Measurements from ENCODE around the gene NT5C1B.

DNA sequence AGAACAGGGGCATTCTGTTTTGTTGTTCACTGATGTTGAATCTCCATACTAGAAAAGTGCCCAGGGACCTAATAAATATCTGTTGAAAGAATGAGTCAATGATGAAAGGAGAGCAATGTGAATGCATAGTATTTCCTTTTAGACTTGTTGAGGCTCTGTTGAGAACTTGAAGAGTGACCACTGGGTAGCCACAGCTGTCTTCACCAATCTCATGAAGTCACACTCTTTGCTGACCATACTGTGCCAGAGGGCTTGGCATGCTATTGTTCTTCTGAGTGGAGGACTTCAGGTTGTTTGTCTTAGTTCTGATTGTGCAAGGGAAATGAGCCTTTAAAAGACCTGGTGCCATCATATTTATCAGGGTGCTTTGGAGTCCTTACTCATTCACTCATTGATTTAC lies 41.6 kb upstream of the NT5C1B start:
- TF ChIP-seq CTCF (IDR thresholded peaks at IDR 0.05; ENCODE audit: low read depth, low read length): no peak
- TF ChIP-seq POLR2A (IDR thresholded peaks at IDR 0.05; ENCODE audit: extremely low read depth, insufficient read length): no peak

Data from NB4 (cell line).